GM12892 (cell line): ENCODE data around the gene TMEM266.

Experiments
- POLR2A ChIP-seq: IDR thresholded peaks from 2 replicates; pipeline ENCODE4 v1.6.1; 2011; ENCODE audit warnings: low read depth, low read length, control low read depth
- POLR2AphosphoS5 ChIP-seq: IDR thresholded peaks from 2 replicates; pipeline ENCODE4 v1.6.1; 2011; ENCODE audit warnings: low read depth, low read length, control low read depth
- TAF1 ChIP-seq: IDR thresholded peaks from 2 replicates; pipeline ENCODE4 v1.6.1; 2011; ENCODE audit warnings: low read depth, mild to moderate bottlenecking, control low read depth, low read length, borderline replicate concordance

GRCh38 chr15:76033438-76033837, 26.3 kb upstream of the TMEM266 start:
- TF ChIP-seq POLR2A, result no peak
- no peak for TF ChIP-seq TAF1
- no peak for TF ChIP-seq POLR2AphosphoS5
